Hepatocyte (in vitro differentiated cells): ENCODE results near the gene CCNT1. TPM values are rescaled to one million over a fixed set of nuclear protein-coding genes. Genes with fewer than 3 reads are reported as not detected.
"Not testable (repeated sequence)": the region's sequence is repeated elsewhere in the genome, so short reads cannot be mapped to it uniquely, and the experiment has no call there.

Source experiments
- DNase-seq: peaks from one replicate; pipeline ENCODE4 v3.0.0-alpha.2; 2016; ENCODE audit warnings: low spot score
- H2AFZ ChIP-seq: fragments of 200-600 bp; sonication (generic); 2 replicates; pipeline ENCODE4 v1.6.0; 2016; ENCODE audit warnings: antibody characterized with exemption, mild to moderate bottlenecking
- H3K27ac ChIP-seq: fragments of 200-600 bp; sonication (generic); 2 replicates; pipeline ENCODE4 v1.5.1; 2016; ENCODE audit warnings: mild to moderate bottlenecking
- H3K27me3 ChIP-seq: fragments of 200-600 bp; sonication (generic); 2 replicates; pipeline ENCODE4 v1.6.1; 2016
- H3K36me3 ChIP-seq: fragments of 200-600 bp; sonication (generic); replicated peaks from 2 replicates; pipeline ENCODE4 v1.5.1; 2016; ENCODE audit warnings: low read depth; ENCODE audit not compliant: insufficient read depth
- H3K4me1 ChIP-seq: fragments of 200-600 bp; sonication (generic); 2 replicates; pipeline ENCODE4 v1.5.1; 2016; ENCODE audit warnings: mild to moderate bottlenecking, moderate library complexity; ENCODE audit not compliant: insufficient read depth
- H3K4me2 ChIP-seq: fragments of 200-600 bp; sonication (generic); 2 replicates; pipeline ENCODE4 v1.6.0; 2016
- H3K4me3 ChIP-seq: fragments of 200-600 bp; sonication (generic); 2 replicates; pipeline ENCODE4 v1.5.1; 2016; ENCODE audit warnings: mild to moderate bottlenecking
- H3K79me2 ChIP-seq: fragments of 200-600 bp; sonication (generic); 2 replicates; pipeline ENCODE4 v1.6.0; 2017; ENCODE audit warnings: mild to moderate bottlenecking
- H3K9me2 ChIP-seq: fragments of 200-600 bp; sonication (generic); replicated peaks from 2 replicates; pipeline ENCODE4 v1.6.0; 2017; ENCODE audit warnings: mild to moderate bottlenecking; ENCODE audit not compliant: insufficient read depth
- H3K9me3 ChIP-seq: fragments of 200-600 bp; sonication (generic); 2 replicates; pipeline ENCODE4 v1.5.1; 2016; ENCODE audit warnings: low read depth, mild to moderate bottlenecking
- H4K20me1 ChIP-seq: fragments of 200-600 bp; sonication (generic); 2 replicates; pipeline ENCODE4 v1.6.0; 2016; ENCODE audit warnings: mild to moderate bottlenecking; ENCODE audit not compliant: insufficient read depth, poor library complexity, severe bottlenecking
- EZH2 ChIP-seq: fragments of 200-600 bp; sonication (generic); IDR thresholded peaks from 2 replicates; pipeline ENCODE4 v1.6.1; 2016; ENCODE audit warnings: antibody characterized with exemption, mild to moderate bottlenecking, borderline replicate concordance
- EZH2phosphoT487 ChIP-seq: fragments of 200-600 bp; sonication (generic); IDR thresholded peaks from one replicate; pipeline ENCODE4 v1.6.1; 2018; ENCODE audit warnings: antibody characterized with exemption, mild to moderate bottlenecking, low read depth, moderate library complexity; ENCODE audit not compliant: unreplicated experiment, severe bottlenecking
- WGBS: methylation state at CpG from one replicate; pipeline ENCODE4 v1.1.6; 2016; ENCODE audit warnings: low lambda C conversion rate; ENCODE audit errors: missing lambda C conversion rate; 5-methylcytosine and 5-hydroxymethylcytosine counted together
- polyA plus RNA-seq: library from polyadenylated mRNA; unstranded; fragments of >200 nt; fragmentation: Nextera tagmentation; extraction: Ambion mirVana; gene quantifications from 2 replicates; pipeline ENCODE4 v1.2.1, GENCODE V29; 2016
- total RNA-seq: library from RNA; depleted of rRNA; stranded (reverse); fragments of >200 nt; gene quantifications from 2 replicates; pipeline ENCODE4 v1.2.3, GENCODE V29; 2014
- TF ChIP-seq, protein P1 (sequence below): fragments of 200-600 bp; sonication (generic); IDR thresholded peaks from 2 replicates; pipeline ENCODE4 v1.5.1; 2016; ENCODE audit warnings: antibody characterized with exemption, mild to moderate bottlenecking; ENCODE audit not compliant: poor library complexity

CCNT1 gene
- total and polyA plus RNA-seq, 2 experiments from 2014 or later = 5.2 to 27.0 TPM

- H3K4me2 ChIP-seq = no peak overlapping the region
- H3K79me2 ChIP-seq = no peaks in the 10 kb centered on the region
- no peaks in the 10 kb centered on the region for H3K4me1 ChIP-seq
- H3K9me3 ChIP-seq = no peaks in the 10 kb centered on the region
- 89% methylated on average over 5 of the region's 5 CpGs for WGBS
- H3K4me3 ChIP-seq = no peak overlapping the region
- no peak overlapping the region for H3K27ac ChIP-seq
- H3K36me3 ChIP-seq = no peaks in the 10 kb centered on the region
- H3K9me2 ChIP-seq = no peaks in the 10 kb centered on the region
- no peak for DNase-seq
- H4K20me1 ChIP-seq = no peaks in the 10 kb centered on the region
- TF ChIP-seq, protein P1, sequence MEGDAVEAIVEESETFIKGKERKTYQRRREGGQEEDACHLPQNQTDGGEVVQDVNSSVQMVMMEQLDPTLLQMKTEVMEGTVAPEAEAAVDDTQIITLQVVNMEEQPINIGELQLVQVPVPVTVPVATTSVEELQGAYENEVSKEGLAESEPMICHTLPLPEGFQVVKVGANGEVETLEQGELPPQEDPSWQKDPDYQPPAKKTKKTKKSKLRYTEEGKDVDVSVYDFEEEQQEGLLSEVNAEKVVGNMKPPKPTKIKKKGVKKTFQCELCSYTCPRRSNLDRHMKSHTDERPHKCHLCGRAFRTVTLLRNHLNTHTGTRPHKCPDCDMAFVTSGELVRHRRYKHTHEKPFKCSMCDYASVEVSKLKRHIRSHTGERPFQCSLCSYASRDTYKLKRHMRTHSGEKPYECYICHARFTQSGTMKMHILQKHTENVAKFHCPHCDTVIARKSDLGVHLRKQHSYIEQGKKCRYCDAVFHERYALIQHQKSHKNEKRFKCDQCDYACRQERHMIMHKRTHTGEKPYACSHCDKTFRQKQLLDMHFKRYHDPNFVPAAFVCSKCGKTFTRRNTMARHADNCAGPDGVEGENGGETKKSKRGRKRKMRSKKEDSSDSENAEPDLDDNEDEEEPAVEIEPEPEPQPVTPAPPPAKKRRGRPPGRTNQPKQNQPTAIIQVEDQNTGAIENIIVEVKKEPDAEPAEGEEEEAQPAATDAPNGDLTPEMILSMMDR = no peak
- no peak for TF ChIP-seq EZH2phosphoT487
- no peak for TF ChIP-seq EZH2
- no peak overlapping the region for H2AFZ ChIP-seq
- H3K27me3 ChIP-seq = no peaks in the 10 kb centered on the region
Measured at GRCh38 chr12:48728807-48729206, 12.3 kb upstream of the CCNT1 start.

- WGBS = 95% methylated on average over 1 of the region's 1 CpG
Measured at GRCh38 chr12:48720737-48721136, 4.2 kb upstream of the CCNT1 start.

GRCh38 chr12:48720171-48720570 lies 3.7 kb upstream of the CCNT1 start:
- not testable (repeated sequence) for DNase-seq, H3K36me3 ChIP-seq, H4K20me1 ChIP-seq, H3K79me2 ChIP-seq, H3K27ac ChIP-seq, H3K4me3 ChIP-seq, H3K27me3 ChIP-seq, H3K4me1 ChIP-seq, H2AFZ ChIP-seq, H3K9me3 ChIP-seq, H3K4me2 ChIP-seq, H3K9me2 ChIP-seq
- WGBS = 83% methylated on average over 2 of the region's 2 CpGs

More at GRCh38 chr12:48720737-48721136, 4.2 kb upstream of the CCNT1 start:
- not testable (repeated sequence) for H3K4me3 ChIP-seq, H3K4me1 ChIP-seq, H3K9me2 ChIP-seq, H2AFZ ChIP-seq, H3K27me3 ChIP-seq, H3K27ac ChIP-seq, H3K9me3 ChIP-seq, H3K79me2 ChIP-seq, H3K36me3 ChIP-seq, DNase-seq, H3K4me2 ChIP-seq, H4K20me1 ChIP-seq

DNA sequence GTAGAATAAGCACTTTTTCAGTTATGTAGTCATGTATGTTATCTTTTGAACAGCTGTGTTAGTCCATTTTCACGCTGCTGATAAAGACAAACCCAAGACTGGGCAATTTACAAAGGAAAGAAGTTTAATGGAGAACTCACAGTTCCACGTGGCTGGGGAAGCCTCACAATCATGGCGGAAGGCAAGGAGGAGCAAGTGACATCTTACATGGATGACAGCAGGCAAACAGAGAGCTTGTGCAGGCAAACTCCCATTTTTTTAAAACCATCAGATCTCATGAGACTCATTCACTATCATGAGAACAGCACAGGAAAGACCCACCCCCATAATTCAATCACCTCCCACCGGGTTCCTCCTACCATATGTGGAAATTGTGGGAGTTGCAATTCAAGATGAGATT lies 2.5 kb upstream of the CCNT1 start:
- not testable (repeated sequence) for H3K4me1 ChIP-seq, H3K9me3 ChIP-seq, H3K27me3 ChIP-seq, H3K36me3 ChIP-seq, H3K27ac ChIP-seq, DNase-seq, H3K9me2 ChIP-seq, H3K4me2 ChIP-seq, H2AFZ ChIP-seq, H3K4me3 ChIP-seq
- 80% methylated on average over 4 of the region's 4 CpGs for WGBS
- Histone ChIP-seq H4K20me1 (peaks cover 13% of the 10 kb centered on the region), H3K79me2 (peaks cover 21% of the 10 kb centered on the region)

- 13% methylated on average over 21 of the region's 21 CpGs for WGBS
- peaks cover 8% of the 10 kb centered on the region for H3K4me1 ChIP-seq
- H3K36me3 ChIP-seq = no peaks in the 10 kb centered on the region
- peak overlapping the region; percentile 21 for H3K4me3 ChIP-seq
- peaks cover 22% of the 10 kb centered on the region for H4K20me1 ChIP-seq
- H3K9me2 ChIP-seq = no peaks in the 10 kb centered on the region
- no peaks in the 10 kb centered on the region for H3K27me3 ChIP-seq
- no peaks in the 10 kb centered on the region for H3K9me3 ChIP-seq
- H3K4me2 ChIP-seq = peak overlapping the region; percentile 72
- no peak for DNase-seq
- peaks cover 37% of the 10 kb centered on the region for H3K79me2 ChIP-seq
- peak overlapping the region; percentile 87 for H3K27ac ChIP-seq
- TF ChIP-seq, protein P1 = no peak
- TF ChIP-seq EZH2phosphoT487 = no peak
- TF ChIP-seq EZH2 = no peak
- peak overlapping the region; percentile 63 for H2AFZ ChIP-seq
Measured at GRCh38 chr12:48717252-48717695, 767 bp upstream of the CCNT1 start.
